ENCODE measurements around the gene KCTD7. TPM values are rescaled to one million over a fixed set of nuclear protein-coding genes. Genes with fewer than 3 reads are reported as not detected.

The KCTD7 gene
- polyA plus RNA-seq, 1 donor (not counting 4 experiments of a cell fraction or from before 2014, with no cell fraction given) = 3.7 TPM

GRCh38 chr7:66668677-66669076, 40.0 kb downstream of the KCTD7 start:
- H3K79me2 ChIP-seq (ENCODE audit: control insufficient read depth, insufficient read depth, low read length) = peaks cover 31% of the 10 kb centered on the region
- no peak overlapping the region for H3K4me2 ChIP-seq (ENCODE audit: control insufficient read depth, extremely low read depth, insufficient read depth, low read depth, low read length)
- FAIRE-seq = no peak
- no peak for TF ChIP-seq CTCF (optimal IDR thresholded peaks at IDR 0.05 in 1 of 3, IDR thresholded peaks at IDR 0.05 in 1 of 3, conservative IDR thresholded peaks at IDR 0.05 in 1 of 3; ENCODE audit: extremely low read depth in 1 of 3, insufficient read depth in 2 of 3, low read length in 3 of 3)
- TF ChIP-seq EZH2 (IDR thresholded peaks at IDR 0.05; ENCODE audit: low read length) = no peak
- peaks cover 4 to 5% of the 10 kb centered on the region in 2 experiments for H3K36me3 ChIP-seq (ENCODE audit: control insufficient read depth in 2 of 2, extremely low read depth in 1 of 2, insufficient read depth in 2 of 2, low read length in 2 of 2)
- peaks cover 3% of the 10 kb centered on the region for H3K4me1 ChIP-seq (ENCODE audit: control insufficient read depth, extremely low read depth, insufficient read depth, low read length)
- H3K27ac ChIP-seq (ENCODE audit: control insufficient read depth, insufficient read depth, low read length) = no peak overlapping the region
- H3K27me3 ChIP-seq (ENCODE audit: control insufficient read depth, extremely low read depth, insufficient read depth, low read length) = no peaks in the 10 kb centered on the region
- no peak overlapping the region for H2AFZ ChIP-seq (ENCODE audit: control insufficient read depth, low read length)
- no peak overlapping the region for H3K4me3 ChIP-seq (ENCODE audit: control insufficient read depth in 2 of 3, extremely low read depth in 1 of 3, insufficient read depth in 2 of 3, low read depth in 1 of 3, low read length in 3 of 3)
- H3K9me1 ChIP-seq (ENCODE audit: control insufficient read depth, extremely low read depth, insufficient read depth, low read length) = peaks cover 3% of the 10 kb centered on the region
- no peaks in the 10 kb centered on the region for H3K9me3 ChIP-seq (ENCODE audit: control insufficient read depth, low read depth, low read length)
- DNase-seq (ENCODE audit: low read depth, low spot score) = no peak
- dilution Hi-C loops (cut with MboI; ENCODE audit: extremely low pct_ligation_motif_present, low sequenced_read_pairs) = no loop called here
- H4K20me1 ChIP-seq (ENCODE audit: control insufficient read depth, extremely low read depth, insufficient read depth, low read length) = peaks cover 6% of the 10 kb centered on the region
- no peak overlapping the region for H3K9ac ChIP-seq (ENCODE audit: control insufficient read depth, extremely low read depth, insufficient read depth, low read length)

- TF ChIP-seq CTCF (optimal IDR thresholded peaks at IDR 0.05 in 1 of 3, IDR thresholded peaks at IDR 0.05 in 1 of 3, conservative IDR thresholded peaks at IDR 0.05 in 1 of 3; ENCODE audit: extremely low read depth in 1 of 3, insufficient read depth in 2 of 3, low read length in 3 of 3) (no peak), EZH2 (IDR thresholded peaks at IDR 0.05; ENCODE audit: low read length) (no peak)
- FAIRE-seq (no peak), DNase-seq (ENCODE audit: low read depth, low spot score) (no peak)
- peaks cover 33% of the 10 kb centered on the region for H3K79me2 ChIP-seq (ENCODE audit: control insufficient read depth, insufficient read depth, low read length)
- dilution Hi-C loops (cut with MboI; ENCODE audit: extremely low pct_ligation_motif_present, low sequenced_read_pairs) = no loop called here
- H3K27ac ChIP-seq (ENCODE audit: control insufficient read depth, insufficient read depth, low read length) = no peak overlapping the region
- H3K36me3 ChIP-seq (ENCODE audit: control insufficient read depth in 2 of 2, extremely low read depth in 1 of 2, insufficient read depth in 2 of 2, low read length in 2 of 2) = peaks cover 4 to 5% of the 10 kb centered on the region in 2 experiments
- H3K27me3 ChIP-seq (ENCODE audit: control insufficient read depth, extremely low read depth, insufficient read depth, low read length) = no peaks in the 10 kb centered on the region
- H2AFZ ChIP-seq (ENCODE audit: control insufficient read depth, low read length) = no peak overlapping the region
- H3K9ac ChIP-seq (ENCODE audit: control insufficient read depth, extremely low read depth, insufficient read depth, low read length) = no peak overlapping the region
- peaks cover 3% of the 10 kb centered on the region for H3K9me1 ChIP-seq (ENCODE audit: control insufficient read depth, extremely low read depth, insufficient read depth, low read length)
- no peaks in the 10 kb centered on the region for H3K9me3 ChIP-seq (ENCODE audit: control insufficient read depth, low read depth, low read length)
- H3K4me2 ChIP-seq (ENCODE audit: control insufficient read depth, extremely low read depth, insufficient read depth, low read depth, low read length) = no peak overlapping the region
- peaks cover 6% of the 10 kb centered on the region for H4K20me1 ChIP-seq (ENCODE audit: control insufficient read depth, extremely low read depth, insufficient read depth, low read length)
- H3K4me3 ChIP-seq (ENCODE audit: control insufficient read depth in 2 of 3, extremely low read depth in 1 of 3, insufficient read depth in 2 of 3, low read depth in 1 of 3, low read length in 3 of 3) = no peak overlapping the region
- peaks cover 3% of the 10 kb centered on the region for H3K4me1 ChIP-seq (ENCODE audit: control insufficient read depth, extremely low read depth, insufficient read depth, low read length)
These were observed 40.4 kb downstream of the KCTD7 start for GRCh38 chr7:66669088-66669487.
